Measurements from ENCODE around the gene MMD.

MMD gene

DNA sequence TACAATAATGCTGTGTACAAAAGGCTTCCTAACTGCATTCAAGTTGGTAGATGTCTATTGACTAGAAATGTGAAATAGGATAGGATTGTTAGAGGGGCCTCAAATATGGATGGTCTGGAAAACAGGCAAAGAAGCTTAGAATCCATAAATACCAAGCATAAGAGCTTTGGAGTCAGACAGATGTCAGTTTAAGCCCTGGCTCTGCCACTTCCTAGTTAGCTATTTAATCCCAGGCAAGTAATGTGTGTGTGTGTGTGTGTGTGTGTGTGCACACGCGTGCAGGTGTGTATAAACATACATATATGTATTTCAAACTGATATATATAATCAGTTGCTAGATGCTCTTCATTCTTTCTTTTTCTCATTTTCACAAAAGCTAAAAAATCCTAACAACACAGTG is 66.7 kb downstream of the MMD start:
- Histone ChIP-seq H4K20me1 (ENCODE audit: insufficient read depth, low read length) (no peaks in the 10 kb centered on the region), H3K27ac (ENCODE audit: low read depth, low read length, poor library complexity, severe bottlenecking) (no peak overlapping the region), H3K79me2 (ENCODE audit: insufficient read depth, low read length) (no peaks in the 10 kb centered on the region), H2AFZ (ENCODE audit: low read length) (no peak overlapping the region), H3K9me2 (ENCODE audit: low read depth, low read length) (no peaks in the 10 kb centered on the region), H3K9me3 (ENCODE audit: low read length) (no peaks in the 10 kb centered on the region), H3K27me3 (ENCODE audit: insufficient read depth, low read length) (no peaks in the 10 kb centered on the region), H3K36me3 (ENCODE audit: insufficient read depth, low read length) (no peaks in the 10 kb centered on the region), H3K4me1 (ENCODE audit: insufficient read depth, low read length, severe bottlenecking) (no peaks in the 10 kb centered on the region), H3K4me2 (ENCODE audit: low read length) (no peak overlapping the region), H3F3A (ENCODE audit: insufficient read depth, low read length) (no peaks in the 10 kb centered on the region), H3K9ac (ENCODE audit: low read length) (no peak overlapping the region), H3K4me3 (ENCODE audit: low read depth, low read length, poor library complexity, severe bottlenecking) (no peak overlapping the region)
- TF ChIP-seq EZH2 (IDR thresholded peaks at IDR 0.05; ENCODE audit: borderline replicate concordance, low read length) = no peak
- TF ChIP-seq, protein P1, sequence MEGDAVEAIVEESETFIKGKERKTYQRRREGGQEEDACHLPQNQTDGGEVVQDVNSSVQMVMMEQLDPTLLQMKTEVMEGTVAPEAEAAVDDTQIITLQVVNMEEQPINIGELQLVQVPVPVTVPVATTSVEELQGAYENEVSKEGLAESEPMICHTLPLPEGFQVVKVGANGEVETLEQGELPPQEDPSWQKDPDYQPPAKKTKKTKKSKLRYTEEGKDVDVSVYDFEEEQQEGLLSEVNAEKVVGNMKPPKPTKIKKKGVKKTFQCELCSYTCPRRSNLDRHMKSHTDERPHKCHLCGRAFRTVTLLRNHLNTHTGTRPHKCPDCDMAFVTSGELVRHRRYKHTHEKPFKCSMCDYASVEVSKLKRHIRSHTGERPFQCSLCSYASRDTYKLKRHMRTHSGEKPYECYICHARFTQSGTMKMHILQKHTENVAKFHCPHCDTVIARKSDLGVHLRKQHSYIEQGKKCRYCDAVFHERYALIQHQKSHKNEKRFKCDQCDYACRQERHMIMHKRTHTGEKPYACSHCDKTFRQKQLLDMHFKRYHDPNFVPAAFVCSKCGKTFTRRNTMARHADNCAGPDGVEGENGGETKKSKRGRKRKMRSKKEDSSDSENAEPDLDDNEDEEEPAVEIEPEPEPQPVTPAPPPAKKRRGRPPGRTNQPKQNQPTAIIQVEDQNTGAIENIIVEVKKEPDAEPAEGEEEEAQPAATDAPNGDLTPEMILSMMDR (IDR thresholded peaks at IDR 0.05; ENCODE audit: low read length) = no peak

DNA sequence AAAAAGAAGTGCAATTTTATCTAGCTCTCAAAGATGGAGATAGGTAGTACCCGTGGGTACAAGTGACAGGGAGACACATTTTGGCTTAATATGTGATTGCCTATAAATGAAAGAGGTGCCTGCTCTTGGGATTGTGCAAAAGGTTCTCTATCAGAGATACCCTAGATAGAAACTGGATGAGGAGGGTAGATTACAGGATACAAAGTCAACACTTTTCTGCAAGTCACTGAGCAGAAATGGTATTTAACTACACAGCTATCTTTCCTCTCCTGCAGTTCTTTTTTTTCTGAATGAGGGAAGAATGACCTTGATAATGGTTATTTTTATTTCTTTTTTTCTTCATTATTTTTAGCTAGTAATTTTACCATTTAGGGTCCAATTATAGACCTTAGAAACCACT is 67.6 kb downstream of the MMD start:
- Histone ChIP-seq H3K27me3 (ENCODE audit: insufficient read depth, low read length) (no peaks in the 10 kb centered on the region), H3K79me2 (ENCODE audit: insufficient read depth, low read length) (no peaks in the 10 kb centered on the region), H3K4me1 (ENCODE audit: insufficient read depth, low read length, severe bottlenecking) (no peaks in the 10 kb centered on the region), H2AFZ (ENCODE audit: low read length) (no peak overlapping the region), H3K27ac (ENCODE audit: low read depth, low read length, poor library complexity, severe bottlenecking) (no peak overlapping the region), H3K36me3 (ENCODE audit: insufficient read depth, low read length) (no peaks in the 10 kb centered on the region), H4K20me1 (ENCODE audit: insufficient read depth, low read length) (no peaks in the 10 kb centered on the region), H3K4me3 (ENCODE audit: low read depth, low read length, poor library complexity, severe bottlenecking) (no peak overlapping the region), H3F3A (ENCODE audit: insufficient read depth, low read length) (no peaks in the 10 kb centered on the region), H3K9me2 (ENCODE audit: low read depth, low read length) (no peaks in the 10 kb centered on the region), H3K9me3 (ENCODE audit: low read length) (no peaks in the 10 kb centered on the region), H3K4me2 (ENCODE audit: low read length) (no peak overlapping the region), H3K9ac (ENCODE audit: low read length) (no peak overlapping the region)
- TF ChIP-seq EZH2 (IDR thresholded peaks at IDR 0.05; ENCODE audit: borderline replicate concordance, low read length) = no peak
- TF ChIP-seq, protein P1 (IDR thresholded peaks at IDR 0.05; ENCODE audit: low read length) = no peak

DNA sequence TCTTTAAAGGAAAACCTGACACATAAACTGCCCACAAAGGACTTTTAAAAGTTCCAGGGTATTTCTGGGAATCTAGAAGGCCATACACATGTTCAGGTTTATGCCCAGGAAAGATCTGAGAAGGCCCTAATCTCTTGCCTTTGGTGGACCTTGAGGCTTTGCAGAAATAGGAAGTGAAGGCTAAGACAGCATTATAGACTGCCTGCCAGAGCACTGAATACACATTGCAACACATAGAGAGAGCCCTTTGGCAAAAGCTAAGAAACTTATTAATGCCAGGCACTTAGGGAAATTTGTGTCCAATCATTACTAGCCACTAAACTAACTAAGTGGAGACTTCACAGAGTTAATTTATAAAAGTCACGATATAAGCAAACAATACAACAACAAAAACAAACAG is 70.4 kb downstream of the MMD start:
- H4K20me1 ChIP-seq (ENCODE audit: insufficient read depth, low read length) = no peaks in the 10 kb centered on the region
- H3K9me3 ChIP-seq (ENCODE audit: low read length) = no peaks in the 10 kb centered on the region
- H3K9ac ChIP-seq (ENCODE audit: low read length) = no peak overlapping the region
- H3K4me2 ChIP-seq (ENCODE audit: low read length) = no peak overlapping the region
- H3K4me1 ChIP-seq (ENCODE audit: insufficient read depth, low read length, severe bottlenecking) = no peaks in the 10 kb centered on the region
- no peak overlapping the region for H3K27ac ChIP-seq (ENCODE audit: low read depth, low read length, poor library complexity, severe bottlenecking)
- TF ChIP-seq, protein P1 (IDR thresholded peaks at IDR 0.05; ENCODE audit: low read length) = no peak
- no peak for TF ChIP-seq EZH2 (IDR thresholded peaks at IDR 0.05; ENCODE audit: borderline replicate concordance, low read length)
- H3K36me3 ChIP-seq (ENCODE audit: insufficient read depth, low read length) = no peaks in the 10 kb centered on the region
- no peaks in the 10 kb centered on the region for H3K79me2 ChIP-seq (ENCODE audit: insufficient read depth, low read length)
- H3F3A ChIP-seq (ENCODE audit: insufficient read depth, low read length) = no peaks in the 10 kb centered on the region
- no peaks in the 10 kb centered on the region for H3K9me2 ChIP-seq (ENCODE audit: low read depth, low read length)
- no peak overlapping the region for H3K4me3 ChIP-seq (ENCODE audit: low read depth, low read length, poor library complexity, severe bottlenecking)
- H2AFZ ChIP-seq (ENCODE audit: low read length) = no peak overlapping the region
- H3K27me3 ChIP-seq (ENCODE audit: insufficient read depth, low read length) = no peaks in the 10 kb centered on the region
